ENCODE results near the gene PRRX2.

PRRX2 gene

DNA sequence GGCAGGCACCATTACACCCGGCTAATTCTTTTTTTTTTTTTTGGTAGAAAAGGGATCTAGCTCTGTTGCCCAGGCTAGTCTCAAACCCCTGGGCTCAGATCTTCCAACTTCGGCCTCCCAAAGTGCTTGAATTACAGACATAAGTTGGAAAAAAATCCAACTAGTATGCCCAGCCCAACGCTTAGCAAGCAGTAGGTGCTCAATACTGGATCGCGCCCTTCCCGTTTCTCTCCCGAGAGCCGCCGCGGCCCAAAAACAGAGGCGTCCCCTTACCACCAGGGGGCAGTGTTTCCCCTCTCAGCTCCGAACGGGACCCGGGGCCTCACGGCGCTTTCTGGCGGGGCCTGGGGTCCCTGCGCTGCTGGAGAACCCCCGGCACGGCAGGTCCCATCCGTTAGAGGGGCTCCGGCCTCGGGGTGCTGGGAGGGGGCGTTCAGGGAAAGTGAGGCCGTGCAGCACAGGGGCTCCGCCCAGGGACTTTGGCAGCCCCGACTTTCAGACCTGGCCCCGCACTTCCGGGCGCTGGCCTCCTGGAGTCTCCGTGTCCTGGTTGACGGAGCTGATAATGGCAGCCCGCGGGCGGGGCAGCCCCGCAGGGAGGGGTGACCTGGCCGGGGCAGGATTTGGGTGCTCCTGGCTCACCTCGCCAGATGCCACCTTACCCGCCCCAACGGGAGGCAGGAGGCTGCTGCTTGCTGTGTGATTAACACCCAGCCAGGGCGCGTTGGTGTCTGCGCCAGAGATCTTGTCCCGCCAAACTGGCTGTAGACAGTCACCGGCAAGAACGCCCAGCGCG, 72.2 kb downstream of the PRRX2 start (continued):
- TF ChIP-seq, protein P1, sequence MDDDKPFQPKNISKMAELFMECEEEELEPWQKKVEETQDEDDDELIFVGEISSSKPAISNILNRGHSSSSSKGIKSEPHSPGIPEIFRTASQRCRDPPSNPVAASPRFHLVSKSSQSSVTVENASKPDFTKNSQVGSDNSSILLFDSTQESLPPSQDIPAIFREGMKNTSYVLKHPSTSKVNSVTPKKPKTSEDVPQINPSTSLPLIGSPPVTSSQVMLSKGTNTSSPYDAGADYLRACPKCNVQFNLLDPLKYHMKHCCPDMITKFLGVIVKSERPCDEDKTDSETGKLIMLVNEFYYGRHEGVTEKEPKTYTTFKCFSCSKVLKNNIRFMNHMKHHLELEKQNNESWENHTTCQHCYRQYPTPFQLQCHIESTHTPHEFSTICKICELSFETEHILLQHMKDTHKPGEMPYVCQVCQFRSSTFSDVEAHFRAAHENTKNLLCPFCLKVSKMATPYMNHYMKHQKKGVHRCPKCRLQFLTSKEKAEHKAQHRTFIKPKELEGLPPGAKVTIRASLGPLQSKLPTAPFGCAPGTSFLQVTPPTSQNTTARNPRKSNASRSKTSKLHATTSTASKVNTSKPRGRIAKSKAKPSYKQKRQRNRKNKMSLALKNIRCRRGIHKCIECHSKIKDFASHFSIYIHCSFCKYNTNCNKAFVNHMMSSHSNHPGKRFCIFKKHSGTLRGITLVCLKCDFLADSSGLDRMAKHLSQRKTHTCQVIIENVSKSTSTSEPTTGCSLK (tag by site-specific recombination; IDR thresholded peaks at IDR 0.05) = no peak
- TF ChIP-seq ZNF530 (tag by site-specific recombination; IDR thresholded peaks at IDR 0.05; ENCODE audit: low read depth) = no peak
- TF ChIP-seq, protein P2, sequence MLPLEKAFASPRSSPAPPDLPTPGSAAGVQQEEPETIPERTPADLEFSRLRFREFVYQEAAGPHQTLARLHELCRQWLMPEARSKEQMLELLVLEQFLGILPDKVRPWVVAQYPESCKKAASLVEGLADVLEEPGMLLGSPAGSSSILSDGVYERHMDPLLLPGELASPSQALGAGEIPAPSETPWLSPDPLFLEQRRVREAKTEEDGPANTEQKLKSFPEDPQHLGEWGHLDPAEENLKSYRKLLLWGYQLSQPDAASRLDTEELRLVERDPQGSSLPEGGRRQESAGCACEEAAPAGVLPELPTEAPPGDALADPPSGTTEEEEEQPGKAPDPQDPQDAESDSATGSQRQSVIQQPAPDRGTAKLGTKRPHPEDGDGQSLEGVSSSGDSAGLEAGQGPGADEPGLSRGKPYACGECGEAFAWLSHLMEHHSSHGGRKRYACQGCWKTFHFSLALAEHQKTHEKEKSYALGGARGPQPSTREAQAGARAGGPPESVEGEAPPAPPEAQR (tag by site-specific recombination; IDR thresholded peaks at IDR 0.05) = no peak
- no peak for TF ChIP-seq ZNF292 (tag by site-specific recombination; IDR thresholded peaks at IDR 0.05; ENCODE audit: borderline replicate concordance, low read depth)
- no peak for TF ChIP-seq ZNF157 (tag by site-specific recombination; IDR thresholded peaks at IDR 0.05)
- TF ChIP-seq ZBTB8A (tag by site-specific recombination; IDR thresholded peaks at IDR 0.05) = peak; percentile 61
- peak; percentile 81 for TF ChIP-seq ZNF660 (tag by site-specific recombination; IDR thresholded peaks at IDR 0.05)
- TF ChIP-seq PRDM1 (tag by site-specific recombination; IDR thresholded peaks at IDR 0.05) = no peak
- no peak for TF ChIP-seq ZNF549 (tag by site-specific recombination; IDR thresholded peaks at IDR 0.05)
- TF ChIP-seq ZSCAN23 (tag by site-specific recombination; IDR thresholded peaks at IDR 0.05) = no peak
- TF ChIP-seq ZNF223 (tag by site-specific recombination; IDR thresholded peaks at IDR 0.05) = no peak; the same call in 1 of the 2 replicates
- TF ChIP-seq, protein P3, sequence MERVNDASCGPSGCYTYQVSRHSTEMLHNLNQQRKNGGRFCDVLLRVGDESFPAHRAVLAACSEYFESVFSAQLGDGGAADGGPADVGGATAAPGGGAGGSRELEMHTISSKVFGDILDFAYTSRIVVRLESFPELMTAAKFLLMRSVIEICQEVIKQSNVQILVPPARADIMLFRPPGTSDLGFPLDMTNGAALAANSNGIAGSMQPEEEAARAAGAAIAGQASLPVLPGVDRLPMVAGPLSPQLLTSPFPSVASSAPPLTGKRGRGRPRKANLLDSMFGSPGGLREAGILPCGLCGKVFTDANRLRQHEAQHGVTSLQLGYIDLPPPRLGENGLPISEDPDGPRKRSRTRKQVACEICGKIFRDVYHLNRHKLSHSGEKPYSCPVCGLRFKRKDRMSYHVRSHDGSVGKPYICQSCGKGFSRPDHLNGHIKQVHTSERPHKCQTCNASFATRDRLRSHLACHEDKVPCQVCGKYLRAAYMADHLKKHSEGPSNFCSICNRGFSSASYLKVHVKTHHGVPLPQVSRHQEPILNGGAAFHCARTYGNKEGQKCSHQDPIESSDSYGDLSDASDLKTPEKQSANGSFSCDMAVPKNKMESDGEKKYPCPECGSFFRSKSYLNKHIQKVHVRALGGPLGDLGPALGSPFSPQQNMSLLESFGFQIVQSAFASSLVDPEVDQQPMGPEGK (tag by site-specific recombination; IDR thresholded peaks at IDR 0.05) = peak; percentile 86
- TF ChIP-seq ZNF394 (tag by site-specific recombination; IDR thresholded peaks at IDR 0.05; ENCODE audit: borderline replicate concordance) = peak; percentile 72; the same call in 1 of the 2 replicates
- TF ChIP-seq ZXDB (tag by site-specific recombination; IDR thresholded peaks at IDR 0.05) = peak; percentile 86
- TF ChIP-seq, protein P4, sequence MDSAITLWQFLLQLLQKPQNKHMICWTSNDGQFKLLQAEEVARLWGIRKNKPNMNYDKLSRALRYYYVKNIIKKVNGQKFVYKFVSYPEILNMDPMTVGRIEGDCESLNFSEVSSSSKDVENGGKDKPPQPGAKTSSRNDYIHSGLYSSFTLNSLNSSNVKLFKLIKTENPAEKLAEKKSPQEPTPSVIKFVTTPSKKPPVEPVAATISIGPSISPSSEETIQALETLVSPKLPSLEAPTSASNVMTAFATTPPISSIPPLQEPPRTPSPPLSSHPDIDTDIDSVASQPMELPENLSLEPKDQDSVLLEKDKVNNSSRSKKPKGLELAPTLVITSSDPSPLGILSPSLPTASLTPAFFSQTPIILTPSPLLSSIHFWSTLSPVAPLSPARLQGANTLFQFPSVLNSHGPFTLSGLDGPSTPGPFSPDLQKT (IDR thresholded peaks at IDR 0.05; ENCODE audit: borderline replicate concordance, low read depth, low read length) = no peak
- TF ChIP-seq, protein P5, sequence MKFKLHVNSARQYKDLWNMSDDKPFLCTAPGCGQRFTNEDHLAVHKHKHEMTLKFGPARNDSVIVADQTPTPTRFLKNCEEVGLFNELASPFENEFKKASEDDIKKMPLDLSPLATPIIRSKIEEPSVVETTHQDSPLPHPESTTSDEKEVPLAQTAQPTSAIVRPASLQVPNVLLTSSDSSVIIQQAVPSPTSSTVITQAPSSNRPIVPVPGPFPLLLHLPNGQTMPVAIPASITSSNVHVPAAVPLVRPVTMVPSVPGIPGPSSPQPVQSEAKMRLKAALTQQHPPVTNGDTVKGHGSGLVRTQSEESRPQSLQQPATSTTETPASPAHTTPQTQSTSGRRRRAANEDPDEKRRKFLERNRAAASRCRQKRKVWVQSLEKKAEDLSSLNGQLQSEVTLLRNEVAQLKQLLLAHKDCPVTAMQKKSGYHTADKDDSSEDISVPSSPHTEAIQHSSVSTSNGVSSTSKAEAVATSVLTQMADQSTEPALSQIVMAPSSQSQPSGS (tag by site-specific recombination; IDR thresholded peaks at IDR 0.05; ENCODE audit: low read depth) = no peak
- TF ChIP-seq ZNF596 (tag by site-specific recombination; IDR thresholded peaks at IDR 0.05) = no peak; the same call in 1 of the 2 replicates
- TF ChIP-seq, protein P6, sequence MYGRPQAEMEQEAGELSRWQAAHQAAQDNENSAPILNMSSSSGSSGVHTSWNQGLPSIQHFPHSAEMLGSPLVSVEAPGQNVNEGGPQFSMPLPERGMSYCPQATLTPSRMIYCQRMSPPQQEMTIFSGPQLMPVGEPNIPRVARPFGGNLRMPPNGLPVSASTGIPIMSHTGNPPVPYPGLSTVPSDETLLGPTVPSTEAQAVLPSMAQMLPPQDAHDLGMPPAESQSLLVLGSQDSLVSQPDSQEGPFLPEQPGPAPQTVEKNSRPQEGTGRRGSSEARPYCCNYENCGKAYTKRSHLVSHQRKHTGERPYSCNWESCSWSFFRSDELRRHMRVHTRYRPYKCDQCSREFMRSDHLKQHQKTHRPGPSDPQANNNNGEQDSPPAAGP (tag by site-specific recombination; IDR thresholded peaks at IDR 0.05) = peak; percentile 76
- no peak for TF ChIP-seq ZNF626 (tag by site-specific recombination; IDR thresholded peaks at IDR 0.05)
- TF ChIP-seq BCL11A (tag by site-specific recombination; IDR thresholded peaks at IDR 0.05; ENCODE audit: low read depth) = no peak
- 0 out of 2 replicates have a peak, but pooled peaks have one; percentile 33 for TF ChIP-seq ZNF777 (tag by site-specific recombination; IDR thresholded peaks at IDR 0.05; ENCODE audit: borderline replicate concordance)
- TF ChIP-seq ZNF473 (tag by site-specific recombination; IDR thresholded peaks at IDR 0.05) = no peak
- TF ChIP-seq, protein P7, sequence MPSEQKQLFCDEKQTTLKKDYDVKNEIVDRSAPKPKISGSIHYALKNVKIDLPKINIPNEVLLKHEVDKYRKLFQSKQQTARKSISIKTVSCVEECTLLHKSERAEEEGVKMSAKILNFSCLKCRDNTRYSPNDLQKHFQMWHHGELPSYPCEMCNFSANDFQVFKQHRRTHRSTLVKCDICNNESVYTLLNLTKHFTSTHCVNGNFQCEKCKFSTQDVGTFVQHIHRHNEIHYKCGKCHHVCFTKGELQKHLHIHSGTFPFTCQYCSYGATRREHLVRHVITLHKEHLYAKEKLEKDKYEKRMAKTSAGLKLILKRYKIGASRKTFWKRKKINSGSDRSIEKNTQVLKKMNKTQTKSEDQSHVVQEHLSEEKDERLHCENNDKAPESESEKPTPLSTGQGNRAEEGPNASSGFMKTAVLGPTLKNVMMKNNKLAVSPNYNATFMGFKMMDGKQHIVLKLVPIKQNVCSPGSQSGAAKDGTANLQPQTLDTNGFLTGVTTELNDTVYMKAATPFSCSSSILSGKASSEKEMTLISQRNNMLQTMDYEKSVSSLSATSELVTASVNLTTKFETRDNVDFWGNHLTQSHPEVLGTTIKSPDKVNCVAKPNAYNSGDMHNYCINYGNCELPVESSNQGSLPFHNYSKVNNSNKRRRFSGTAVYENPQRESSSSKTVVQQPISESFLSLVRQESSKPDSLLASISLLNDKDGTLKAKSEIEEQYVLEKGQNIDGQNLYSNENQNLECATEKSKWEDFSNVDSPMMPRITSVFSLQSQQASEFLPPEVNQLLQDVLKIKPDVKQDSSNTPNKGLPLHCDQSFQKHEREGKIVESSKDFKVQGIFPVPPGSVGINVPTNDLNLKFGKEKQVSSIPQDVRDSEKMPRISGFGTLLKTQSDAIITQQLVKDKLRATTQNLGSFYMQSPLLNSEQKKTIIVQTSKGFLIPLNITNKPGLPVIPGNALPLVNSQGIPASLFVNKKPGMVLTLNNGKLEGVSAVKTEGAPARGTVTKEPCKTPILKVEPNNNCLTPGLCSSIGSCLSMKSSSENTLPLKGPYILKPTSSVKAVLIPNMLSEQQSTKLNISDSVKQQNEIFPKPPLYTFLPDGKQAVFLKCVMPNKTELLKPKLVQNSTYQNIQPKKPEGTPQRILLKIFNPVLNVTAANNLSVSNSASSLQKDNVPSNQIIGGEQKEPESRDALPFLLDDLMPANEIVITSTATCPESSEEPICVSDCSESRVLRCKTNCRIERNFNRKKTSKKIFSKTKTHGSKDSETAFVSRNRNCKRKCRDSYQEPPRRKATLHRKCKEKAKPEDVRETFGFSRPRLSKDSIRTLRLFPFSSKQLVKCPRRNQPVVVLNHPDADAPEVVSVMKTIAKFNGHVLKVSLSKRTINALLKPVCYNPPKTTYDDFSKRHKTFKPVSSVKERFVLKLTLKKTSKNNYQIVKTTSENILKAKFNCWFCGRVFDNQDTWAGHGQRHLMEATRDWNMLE (tag by site-specific recombination; conservative IDR thresholded peaks at IDR 0.05; ENCODE audit: low read depth) = peak; percentile 45; the same call in 1 of the 2 replicates
- 0 out of 2 replicates have a peak, but pooled peaks have one; percentile 42 for TF ChIP-seq ZNF785 (tag by site-specific recombination; IDR thresholded peaks at IDR 0.05)

Data from HEK293 (cell line).